GM12891 (cell line): ENCODE results near the gene ANKAR.

Source experiments
- PAX5 ChIP-seq: IDR thresholded peaks from 2 replicates; pipeline ENCODE4 v1.6.1; 2011; ENCODE audit warnings: low read length, moderate library complexity, mild to moderate bottlenecking; ENCODE audit not compliant: insufficient read depth, severe bottlenecking
- POLR2A ChIP-seq: IDR thresholded peaks from 2 replicates; pipeline ENCODE4 v1.6.1; 2011; ENCODE audit warnings: low read depth, low read length, control low read depth
- POLR2AphosphoS5 ChIP-seq: IDR thresholded peaks from 2 replicates; pipeline ENCODE4 v1.6.1; 2011; ENCODE audit warnings: low read depth, low read length, control low read depth
- POU2F2 ChIP-seq: IDR thresholded peaks from 2 replicates; pipeline ENCODE4 v1.6.1; 2011; ENCODE audit warnings: low read depth, mild to moderate bottlenecking, control low read depth, low read length, moderate library complexity
- SPI1 ChIP-seq: IDR thresholded peaks from 2 replicates; pipeline ENCODE4 v1.6.1; 2011; ENCODE audit warnings: low read depth, low read length, control low read depth
- TAF1 ChIP-seq: IDR thresholded peaks from 2 replicates; pipeline ENCODE4 v1.6.1; 2011; ENCODE audit warnings: low read depth, low read length, control low read depth

DNA sequence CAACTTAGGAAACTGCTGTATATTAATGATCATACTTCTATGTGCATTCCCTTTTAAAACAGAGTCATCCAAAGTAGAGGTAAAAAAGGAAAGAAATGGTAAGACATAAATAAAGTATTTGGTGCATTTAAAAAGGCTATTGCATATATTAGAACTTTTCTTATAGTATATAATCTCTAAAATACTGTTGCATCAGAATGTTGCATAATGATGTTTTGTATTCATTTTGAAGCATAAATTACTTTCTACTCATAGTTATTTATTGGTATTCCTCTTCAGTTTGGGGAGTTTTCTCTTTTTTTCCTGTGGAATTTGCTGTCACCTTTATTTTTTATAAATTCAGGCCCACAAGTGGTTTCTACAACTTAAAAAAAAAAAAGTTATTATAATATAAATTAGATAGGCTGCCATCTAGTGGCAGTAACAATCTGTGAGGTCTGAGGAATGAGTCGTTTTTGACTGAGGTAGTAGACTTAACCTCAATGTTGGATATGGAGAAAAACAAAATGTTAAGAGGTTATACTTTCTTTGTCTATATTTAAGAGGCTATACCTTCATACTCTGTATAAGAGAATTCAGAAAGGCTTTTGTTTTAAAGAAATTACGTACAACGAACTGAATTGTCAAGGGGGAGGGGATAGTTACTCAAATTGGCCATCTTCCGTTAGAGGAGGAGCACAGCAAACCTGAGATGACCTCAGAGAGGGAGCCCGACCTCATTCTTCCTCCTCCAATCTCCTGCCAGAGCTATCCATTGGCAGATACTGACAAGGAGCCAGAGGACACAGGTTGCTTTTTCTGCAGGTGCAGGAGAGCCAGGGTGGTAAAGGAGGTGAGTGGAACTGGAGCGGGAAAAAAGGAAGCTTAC lies 23.8 kb downstream of the ANKAR start:
- no peak for TF ChIP-seq POLR2AphosphoS5
- no peak for TF ChIP-seq POLR2A
- TF ChIP-seq TAF1: no peak
- TF ChIP-seq SPI1: no peak
- no peak for TF ChIP-seq PAX5
- no peak for TF ChIP-seq POU2F2
